AG10803 (cell line): ENCODE measurements around the gene EBI3.
"Not testable (repeated sequence)": the region's sequence is repeated elsewhere in the genome, so short reads cannot be mapped to it uniquely, and the experiment has no call there.

ENCODE experiments used
- DNase-seq: peaks from one replicate; pipeline ENCODE4 v3.0.0; 2010; ENCODE audit warnings: low read depth
- H3K4me3 ChIP-seq: 2 replicates; pipeline ENCODE4 v1.5.1; 2011; ENCODE audit warnings: mild to moderate bottlenecking, low read length, control low read depth
- TF ChIP-seq, protein P1 (sequence below): conservative IDR thresholded peaks from 2 replicates; pipeline ENCODE4 v1.5.1; 2011; ENCODE audit warnings: mild to moderate bottlenecking, low read length, control low read depth, inconsistent platforms

The EBI3 gene

DNA sequence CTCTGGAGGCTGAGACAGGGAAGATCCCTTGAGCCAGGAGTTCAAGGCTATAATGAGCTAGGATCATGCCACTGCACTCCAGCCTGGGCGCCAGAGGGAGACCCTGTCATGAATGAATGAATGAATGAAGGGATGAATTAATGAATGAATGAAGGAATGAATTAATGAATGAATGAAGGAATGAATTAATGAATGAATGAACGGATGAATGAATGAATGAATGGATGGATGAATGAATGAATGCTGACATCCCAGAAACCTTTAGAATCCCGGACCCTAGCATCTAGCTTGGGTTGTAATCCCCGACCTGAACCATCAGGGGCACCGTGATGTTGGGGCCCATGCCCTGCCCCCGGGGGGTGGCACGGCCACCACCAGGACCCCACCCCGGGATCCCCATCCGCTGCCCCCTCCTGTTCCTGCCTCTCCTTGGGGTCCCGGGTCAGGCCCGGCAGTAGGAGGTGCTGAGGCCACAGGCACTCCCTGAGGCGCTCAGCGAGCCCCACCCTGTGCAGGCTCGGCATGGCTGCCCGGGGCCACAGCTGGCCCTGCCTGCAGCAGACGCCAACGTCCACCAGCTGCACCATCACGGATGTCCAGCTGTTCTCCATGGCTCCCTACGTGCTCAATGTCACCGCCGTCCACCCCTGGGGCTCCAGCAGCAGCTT, 3.4 kb downstream of the EBI3 start:
- no peak overlapping the region for H3K4me3 ChIP-seq
- no peak for DNase-seq

DNA sequence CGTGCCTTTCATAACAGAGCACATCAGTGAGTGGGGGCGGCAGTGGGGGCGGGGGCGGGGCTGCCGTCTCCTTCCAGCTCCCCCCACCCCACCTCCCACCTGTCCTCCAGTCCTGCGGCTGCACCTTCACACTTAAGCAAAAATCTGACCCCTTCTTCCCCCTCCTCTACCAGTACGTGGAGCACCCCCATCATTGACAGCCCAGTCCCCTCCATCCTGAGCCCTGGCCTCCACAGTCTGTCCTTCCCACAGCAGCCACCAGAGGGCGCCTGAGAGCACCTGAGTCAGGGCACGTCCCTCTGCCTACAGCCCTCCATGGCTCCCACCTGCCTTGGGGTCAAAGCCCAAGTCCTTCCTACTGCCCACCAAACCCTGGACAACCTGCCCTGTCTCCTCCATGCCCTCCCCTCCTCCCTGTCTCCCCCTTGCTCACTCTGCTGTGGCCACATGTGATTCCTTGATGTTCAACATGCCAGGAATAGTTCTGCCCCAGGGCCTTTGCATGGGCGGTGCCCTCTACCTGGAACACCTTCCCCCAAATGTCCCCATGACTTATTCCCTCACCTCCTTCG, 4.0 kb downstream of the EBI3 start:
- TF ChIP-seq, protein P1, sequence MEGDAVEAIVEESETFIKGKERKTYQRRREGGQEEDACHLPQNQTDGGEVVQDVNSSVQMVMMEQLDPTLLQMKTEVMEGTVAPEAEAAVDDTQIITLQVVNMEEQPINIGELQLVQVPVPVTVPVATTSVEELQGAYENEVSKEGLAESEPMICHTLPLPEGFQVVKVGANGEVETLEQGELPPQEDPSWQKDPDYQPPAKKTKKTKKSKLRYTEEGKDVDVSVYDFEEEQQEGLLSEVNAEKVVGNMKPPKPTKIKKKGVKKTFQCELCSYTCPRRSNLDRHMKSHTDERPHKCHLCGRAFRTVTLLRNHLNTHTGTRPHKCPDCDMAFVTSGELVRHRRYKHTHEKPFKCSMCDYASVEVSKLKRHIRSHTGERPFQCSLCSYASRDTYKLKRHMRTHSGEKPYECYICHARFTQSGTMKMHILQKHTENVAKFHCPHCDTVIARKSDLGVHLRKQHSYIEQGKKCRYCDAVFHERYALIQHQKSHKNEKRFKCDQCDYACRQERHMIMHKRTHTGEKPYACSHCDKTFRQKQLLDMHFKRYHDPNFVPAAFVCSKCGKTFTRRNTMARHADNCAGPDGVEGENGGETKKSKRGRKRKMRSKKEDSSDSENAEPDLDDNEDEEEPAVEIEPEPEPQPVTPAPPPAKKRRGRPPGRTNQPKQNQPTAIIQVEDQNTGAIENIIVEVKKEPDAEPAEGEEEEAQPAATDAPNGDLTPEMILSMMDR: peak; percentile 59
- no peak for DNase-seq
- H3K4me3 ChIP-seq: no peak overlapping the region

More for the DNA sequence above, 3.4 kb downstream of the EBI3 start:
- TF ChIP-seq, protein P1: no peak

DNA sequence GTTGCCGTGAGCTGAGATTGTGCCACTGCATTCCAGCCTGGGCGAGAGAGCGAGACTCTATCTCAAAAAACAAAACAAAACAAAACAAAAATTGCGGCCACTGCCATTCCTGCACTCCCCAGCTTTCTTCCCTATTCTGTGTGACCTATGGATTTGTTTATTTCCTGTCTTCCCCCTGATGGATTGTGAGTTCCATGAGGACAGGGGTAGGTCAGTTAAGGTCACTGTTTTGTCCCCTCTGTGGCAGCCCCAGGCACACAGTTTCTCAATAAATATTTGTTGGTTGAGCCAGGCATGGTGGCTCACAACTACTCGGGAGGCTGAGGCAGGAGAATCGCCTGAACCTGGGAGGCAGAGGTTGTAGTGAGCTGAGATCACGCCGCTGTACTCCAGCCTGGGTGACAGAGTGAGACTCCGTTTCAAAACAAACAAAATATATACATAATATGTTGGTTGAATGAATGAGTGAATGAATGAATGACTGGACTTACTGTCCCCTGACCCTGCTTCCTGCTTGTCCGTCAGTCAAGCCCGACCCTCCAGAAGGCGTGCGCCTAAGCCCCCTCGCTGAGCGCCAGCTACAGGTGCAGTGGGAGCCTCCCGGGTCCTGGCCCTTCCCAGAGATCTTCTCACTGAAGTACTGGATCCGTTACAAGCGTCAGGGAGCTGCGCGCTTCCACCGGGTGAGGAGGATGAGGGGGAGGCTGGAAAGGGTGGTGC, 5.0 kb downstream of the EBI3 start:
- TF ChIP-seq, protein P1: no peak
- H3K4me3 ChIP-seq: no peak overlapping the region
- DNase-seq: no peak

DNA sequence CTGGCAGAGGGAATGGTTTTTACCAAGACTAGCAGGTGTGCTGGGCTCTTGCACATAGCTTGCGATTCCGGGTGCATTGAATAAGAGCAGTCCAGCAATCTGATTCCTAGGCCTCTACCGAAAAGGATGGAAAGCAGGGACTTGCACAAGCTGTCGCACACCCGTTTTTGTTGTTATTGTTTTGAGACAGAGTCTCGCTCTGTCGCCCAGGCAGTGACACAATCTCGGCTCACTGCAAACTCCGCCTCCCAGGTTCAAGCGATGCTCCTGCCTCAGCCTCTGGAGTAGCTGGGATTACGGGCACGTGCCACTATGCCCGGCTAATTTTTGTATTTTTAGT, 5.5 kb downstream of the EBI3 start:
- TF ChIP-seq, protein P1: no peak
- no peak overlapping the region for H3K4me3 ChIP-seq
- no peak for DNase-seq

DNA sequence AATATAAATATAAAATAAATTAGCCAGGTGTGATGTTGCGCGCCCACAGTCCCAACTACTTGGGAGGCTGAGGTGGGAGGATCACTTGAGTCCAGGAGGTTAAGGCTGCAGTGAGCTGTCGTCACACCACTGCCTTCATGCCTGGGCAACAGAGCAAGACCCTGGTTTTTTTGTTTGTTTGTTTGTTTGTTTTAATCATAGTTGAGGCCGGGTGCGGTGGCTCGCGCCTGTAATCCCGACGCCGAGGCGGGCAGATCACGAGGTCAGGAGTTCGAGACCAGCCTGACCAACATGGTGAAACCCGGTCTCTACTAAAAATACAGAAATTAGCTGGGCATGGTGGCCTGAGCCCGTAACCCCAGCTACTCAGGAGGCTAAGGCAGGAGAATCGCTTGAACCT, 8.2 kb downstream of the EBI3 start:
- not testable (repeated sequence) for H3K4me3 ChIP-seq, DNase-seq

DNA sequence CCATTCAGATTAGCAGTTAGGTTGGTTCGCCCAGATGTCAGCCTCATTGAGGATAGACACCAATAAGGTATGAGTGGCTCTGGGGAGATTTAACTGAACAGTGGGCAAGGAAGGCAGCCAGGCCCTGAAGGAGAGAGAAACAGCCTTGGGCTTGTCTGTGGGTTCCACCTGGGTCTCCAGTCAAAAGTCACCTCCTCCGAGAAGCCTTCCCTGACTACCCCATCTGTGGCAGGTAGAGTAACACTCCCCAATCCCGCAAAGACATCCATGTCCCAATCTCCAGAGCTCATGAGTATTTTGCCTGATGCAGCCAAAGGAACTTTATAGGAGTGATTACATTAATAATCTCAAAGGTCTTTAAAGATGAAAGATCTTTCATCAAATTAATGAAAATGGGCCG, 9.5 kb downstream of the EBI3 start:
- no peak for DNase-seq
- TF ChIP-seq, protein P1: no peak
- no peak overlapping the region for H3K4me3 ChIP-seq

DNA sequence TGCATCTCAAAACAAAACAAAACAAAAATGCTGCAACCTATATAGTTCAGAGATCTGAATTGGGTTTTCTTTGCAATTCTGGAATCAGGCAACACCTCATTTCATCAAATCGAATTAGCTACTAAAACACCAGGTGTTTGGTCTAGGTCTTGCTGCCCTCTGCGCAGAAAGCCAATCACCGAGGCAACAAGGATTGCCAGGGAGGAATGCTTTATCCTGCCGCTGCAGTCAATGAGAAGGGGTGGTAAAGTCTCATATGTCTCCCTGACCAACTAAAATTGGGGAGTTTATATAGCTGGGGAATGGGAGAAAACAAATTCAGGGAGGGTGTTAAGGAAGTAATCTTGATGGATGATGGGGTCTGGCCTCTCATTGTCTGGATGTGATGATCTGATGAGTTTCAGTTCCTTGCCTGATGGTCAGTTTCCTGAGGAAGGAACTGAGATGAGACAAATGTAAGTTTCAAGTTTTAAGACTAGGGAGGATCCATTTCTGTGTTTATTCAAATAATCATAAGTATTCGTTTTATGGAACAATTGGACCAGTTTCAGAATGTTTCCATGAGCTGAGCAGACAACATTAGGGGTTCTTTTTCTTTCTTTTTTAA, 12.6 kb downstream of the EBI3 start:
- no peak overlapping the region for H3K4me3 ChIP-seq
- TF ChIP-seq, protein P1: no peak
- no peak for DNase-seq

DNA sequence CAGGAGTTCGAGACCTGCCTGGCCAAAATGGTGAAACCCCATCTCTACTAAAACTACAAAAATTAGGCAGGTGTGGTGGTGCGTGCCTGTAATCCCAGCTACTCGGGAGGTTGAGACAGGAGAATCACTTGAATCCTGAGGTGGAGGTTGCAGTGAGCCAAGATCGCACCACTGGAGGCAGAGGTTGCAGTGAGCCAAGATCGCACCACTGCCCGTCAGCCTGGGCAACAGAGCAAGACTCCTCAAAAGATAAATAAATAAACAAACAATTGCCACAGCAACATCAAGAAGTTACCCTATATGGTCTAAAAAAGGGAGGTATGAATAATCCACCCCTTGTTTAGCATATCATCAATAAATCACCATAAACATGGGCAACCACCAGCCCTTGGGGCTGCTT, 16.6 kb downstream of the EBI3 start:
- H3K4me3 ChIP-seq, DNase-seq: not testable (repeated sequence)
